Stimulated activated CD4-positive, alpha-beta T cell treated with anti-CD3 and anti-CD28 coated beads, TNF-alpha, amount 100 ng/mL, for 1 hour (primary cell): ENCODE measurements around the gene MINDY1.

ENCODE experiments used
- DNase-seq, 3 donors: peaks; one replicate each; pipeline ENCODE4 v3.0.0-alpha.2; 2020; ENCODE audit warnings: low read depth in 3 of 3, low spot score in 1 of 3

MINDY1 gene

GRCh38 chr1:151006327-151007052 lies at the start of gene MINDY1:
MINDY1 (minus strand) TSS chr1:151006902; CDS start chr1:151002617, 4,285 bp downstream.
- no peak for DNase-seq

- no peak for DNase-seq
These were observed 49.4 kb upstream of the MINDY1 start for GRCh38 chr1:151056149-151056548.

GRCh38 chr1:151055581-151055980 lies 48.9 kb upstream of the MINDY1 start:
- no peak for DNase-seq

GRCh38 chr1:151054971-151055547 lies 48.4 kb upstream of the MINDY1 start:
- no peak for DNase-seq

GRCh38 chr1:151051356-151052009 lies 44.8 kb upstream of the MINDY1 start:
- no peak for DNase-seq

GRCh38 chr1:151050051-151050688 lies 43.5 kb upstream of the MINDY1 start:
- no peak for DNase-seq

GRCh38 chr1:151049458-151049857 lies 42.8 kb upstream of the MINDY1 start:
- DNase-seq: no peak

GRCh38 chr1:151048645-151049032 lies 41.9 kb upstream of the MINDY1 start:
- no peak for DNase-seq

- DNase-seq: peak in 1 of 3 donors; percentile 34
These were observed 41.4 kb upstream of the MINDY1 start for GRCh38 chr1:151047925-151048644.

- peak in 2 of 3 donors; percentile 31 to 47 for DNase-seq
These were observed 40.9 kb upstream of the MINDY1 start, which contains the start of gene C1orf56 for GRCh38 chr1:151047591-151047924. C1orf56 (plus strand) TSS chr1:151047751; CDS start chr1:151047848, 97 bp downstream.

- DNase-seq: no peak
These were observed 36.5 kb upstream of the MINDY1 start for GRCh38 chr1:151043163-151043562.

GRCh38 chr1:151039521-151039920 lies 32.8 kb upstream of the MINDY1 start:
- no peak for DNase-seq

- DNase-seq: no peak
These were observed 30.3 kb upstream of the MINDY1 start for GRCh38 chr1:151037032-151037431.

- no peak for DNase-seq
These were observed 29.7 kb upstream of the MINDY1 start, which contains the start of gene BNIPL for GRCh38 chr1:151036356-151036755. BNIPL (plus strand) TSS chr1:151036586; CDS start chr1:151036726, 140 bp downstream.

- DNase-seq: no peak
These were observed 28.5 kb upstream of the MINDY1 start for GRCh38 chr1:151035167-151035566.

- DNase-seq: no peak
These were observed 25.5 kb upstream of the MINDY1 start for GRCh38 chr1:151032164-151032563.

GRCh38 chr1:151026460-151026859 lies 19.8 kb upstream of the MINDY1 start:
- no peak for DNase-seq

GRCh38 chr1:151024540-151025146 lies 17.9 kb upstream of the MINDY1 start:
- DNase-seq: peak; percentile 65 to 75 (median 74)

- no peak for DNase-seq
These were observed 6.8 kb upstream of the MINDY1 start for GRCh38 chr1:151013518-151013917.

GRCh38 chr1:151012684-151013471 lies 6.2 kb upstream of the MINDY1 start:
- DNase-seq: no peak
